NCI-H2196 (cell line): ENCODE data around the gene GNG7.
"Not testable (repeated sequence)": the region's sequence is repeated elsewhere in the genome, so short reads cannot be mapped to it uniquely, and the experiment has no call there.

Source experiments
- DNase-seq: peaks from one replicate; lab custom pipeline; 2025; ENCODE audit not compliant: unreplicated experiment; lab: John Stamatoyannopoulos, UW

The GNG7 gene

GRCh38 chr19:2678044-2678671, 24.3 kb downstream of the GNG7 start:
- DNase-seq: no peak

- DNase-seq: no peak
Measured at GRCh38 chr19:2676823-2677222, 25.7 kb downstream of the GNG7 start.

DNA sequence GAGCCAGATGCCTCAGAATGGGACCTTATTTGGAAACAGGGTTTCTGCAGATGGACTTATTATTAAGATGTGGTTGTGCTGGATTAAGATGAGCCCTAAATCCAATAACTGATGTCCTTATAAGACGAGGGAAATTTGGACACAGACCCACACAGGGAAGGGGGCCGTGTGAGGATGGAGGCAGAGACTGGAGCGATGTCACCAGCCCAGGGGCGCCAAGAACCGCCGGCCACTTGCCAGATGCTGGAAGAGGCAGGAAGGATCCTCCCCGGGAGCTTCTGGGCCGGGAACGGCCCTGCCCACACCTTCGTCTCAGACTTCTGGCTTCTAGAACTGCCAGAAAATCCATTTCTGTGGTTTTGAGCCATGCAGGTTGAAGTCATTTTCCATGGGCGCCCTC, 26.6 kb downstream of the GNG7 start:
- DNase-seq: no peak

DNA sequence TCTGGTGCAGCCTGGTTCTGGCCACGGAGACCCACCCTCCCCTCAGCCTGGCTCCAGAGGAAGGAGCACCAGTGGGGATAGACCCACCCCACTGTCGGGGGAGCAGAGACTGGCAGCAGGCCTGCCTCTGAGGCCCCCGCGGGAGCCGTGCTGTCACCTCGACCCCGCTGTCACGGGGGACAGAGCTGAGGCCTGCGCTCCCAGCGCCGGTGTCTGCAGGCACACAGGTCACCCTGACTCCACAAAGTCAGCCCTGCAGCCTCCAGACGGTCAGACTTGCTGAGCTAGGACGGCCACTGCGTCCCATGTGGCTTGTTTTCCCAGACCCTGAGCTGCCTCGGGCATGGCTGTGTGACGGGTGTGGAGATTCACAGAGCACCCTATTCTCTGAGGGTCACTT, 32.3 kb downstream of the GNG7 start:
- no peak for DNase-seq

DNA sequence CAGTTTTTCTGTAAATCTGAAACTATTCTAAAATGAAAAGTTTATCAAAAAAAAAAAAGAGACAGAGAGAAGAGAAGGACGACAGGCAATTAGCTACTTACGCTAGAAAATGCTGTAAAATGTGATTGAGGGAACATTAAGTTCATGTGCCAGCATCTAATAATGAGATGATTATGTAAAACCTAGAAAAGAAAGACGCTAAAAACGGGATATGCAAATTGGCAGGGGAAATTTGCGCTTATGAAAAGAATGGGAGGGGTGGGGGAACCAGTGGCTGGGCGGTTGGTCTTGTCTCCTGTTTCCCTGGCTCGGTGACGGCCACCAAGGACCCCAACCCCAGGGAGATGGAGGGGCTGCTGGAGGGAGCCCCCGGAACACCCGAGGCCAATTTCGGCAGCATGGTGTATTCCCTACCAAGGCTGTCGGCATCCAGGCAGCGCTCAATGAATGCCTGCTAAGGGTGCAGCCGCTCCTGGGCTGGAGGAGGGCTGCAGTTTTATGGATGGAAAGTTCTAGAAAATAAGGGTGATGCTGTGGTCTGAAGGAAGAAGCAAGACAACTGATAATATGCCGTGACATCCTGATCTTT, 34.2 kb downstream of the GNG7 start:
- DNase-seq: no peak

DNA sequence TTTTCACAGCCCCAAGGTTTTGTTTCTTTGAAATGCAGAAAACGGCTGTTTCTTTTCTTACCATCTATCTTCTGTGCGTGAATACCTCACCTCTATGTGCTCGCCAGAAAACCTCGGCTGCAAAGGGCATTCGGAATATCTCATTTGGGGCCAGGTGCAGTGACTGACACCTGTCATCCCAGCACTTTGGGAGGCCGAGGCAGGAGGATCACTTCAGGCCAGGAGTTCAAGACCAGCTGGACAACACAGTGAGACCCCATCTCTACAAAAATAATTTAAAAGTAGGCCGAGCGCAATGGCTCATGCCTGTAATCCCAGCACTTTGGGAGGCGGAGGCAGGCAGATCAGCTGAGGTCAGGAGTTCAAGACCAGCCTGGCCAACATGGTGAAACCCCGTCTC, 35.1 kb downstream of the GNG7 start:
- DNase-seq: not testable (repeated sequence)

- no peak for DNase-seq
Measured at GRCh38 chr19:2666344-2666994, 36.0 kb downstream of the GNG7 start.

DNA sequence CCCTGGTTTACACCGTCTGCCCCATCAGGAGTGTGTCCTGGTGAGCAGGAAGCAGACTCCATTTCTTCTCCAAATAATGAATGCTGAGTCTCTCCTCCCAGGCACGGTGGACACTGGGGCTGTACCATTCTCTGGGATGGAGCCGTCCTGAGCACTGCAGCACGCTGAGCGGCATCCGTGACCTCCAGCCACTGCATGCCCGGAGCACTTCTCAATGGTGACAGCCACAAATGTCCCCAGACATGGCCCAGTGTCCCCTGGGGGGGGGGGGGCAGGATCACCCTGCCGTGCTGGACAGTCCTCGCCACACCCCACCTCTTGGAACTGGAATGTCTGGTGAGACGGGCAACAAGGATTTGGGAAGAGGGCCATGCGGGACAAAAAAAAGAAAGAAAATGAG, 37.4 kb downstream of the GNG7 start:
- DNase-seq: no peak

GRCh38 chr19:2663920-2664571, 38.4 kb downstream of the GNG7 start:
- no peak for DNase-seq

GRCh38 chr19:2661615-2662014, 40.9 kb downstream of the GNG7 start:
- no peak for DNase-seq

DNA sequence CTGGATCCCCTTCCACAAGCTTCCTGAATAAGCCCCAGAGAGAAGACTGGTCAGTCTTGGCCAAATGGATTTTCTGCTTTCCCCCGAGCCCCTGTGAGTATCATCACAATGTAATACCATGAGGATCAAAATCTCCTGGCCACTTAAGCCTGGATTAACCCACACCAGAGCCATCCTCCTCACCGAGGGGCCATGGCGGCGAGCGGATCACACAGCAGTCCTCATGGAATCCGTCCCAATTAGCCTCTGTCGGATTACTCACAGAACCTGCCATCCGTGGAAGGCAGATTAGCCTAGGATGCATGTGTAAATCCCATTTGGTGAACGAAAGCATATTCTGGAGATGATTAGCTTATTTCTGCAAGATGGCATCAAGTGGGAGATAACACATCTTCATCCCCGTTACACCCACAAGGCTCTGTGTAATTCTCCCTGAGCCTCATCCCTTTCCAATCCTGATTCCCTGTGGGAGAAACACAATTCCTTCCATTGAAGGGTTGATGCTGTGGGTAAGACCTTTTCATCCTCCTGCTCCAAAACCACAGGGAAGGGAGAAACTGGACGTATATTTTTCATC, 42.5 kb downstream of the GNG7 start:
- DNase-seq: no peak

- no peak for DNase-seq
Measured at GRCh38 chr19:2656533-2656932, 46.0 kb downstream of the GNG7 start.

GRCh38 chr19:2653710-2654707, 48.5 kb downstream of the GNG7 start:
- no peak for DNase-seq

DNA sequence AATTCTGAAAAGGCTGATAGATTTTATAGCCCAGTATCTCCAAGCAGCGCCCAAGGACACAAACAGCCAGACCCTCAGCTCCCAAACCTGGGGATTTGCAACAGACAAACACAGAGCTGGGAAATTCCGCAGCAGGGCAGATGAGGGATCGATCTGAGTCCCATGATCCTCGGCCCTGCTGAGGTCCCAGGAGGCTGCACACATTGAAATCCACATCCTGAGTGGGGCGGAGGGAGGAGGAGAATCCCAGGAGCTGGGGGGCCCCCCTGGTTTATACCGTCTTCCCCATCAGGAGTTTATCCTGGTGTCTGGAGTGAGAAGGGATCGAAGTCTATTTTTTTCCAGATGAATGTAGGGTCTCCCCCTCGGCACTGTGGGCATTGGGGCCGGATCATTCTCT, 49.3 kb downstream of the GNG7 start:
- DNase-seq: no peak

GRCh38 chr19:2652504-2653099, 49.9 kb downstream of the GNG7 start:
- DNase-seq: no peak

GRCh38 chr19:2651002-2651733, 51.3 kb downstream of the GNG7 start:
- not testable (repeated sequence) for DNase-seq

DNA sequence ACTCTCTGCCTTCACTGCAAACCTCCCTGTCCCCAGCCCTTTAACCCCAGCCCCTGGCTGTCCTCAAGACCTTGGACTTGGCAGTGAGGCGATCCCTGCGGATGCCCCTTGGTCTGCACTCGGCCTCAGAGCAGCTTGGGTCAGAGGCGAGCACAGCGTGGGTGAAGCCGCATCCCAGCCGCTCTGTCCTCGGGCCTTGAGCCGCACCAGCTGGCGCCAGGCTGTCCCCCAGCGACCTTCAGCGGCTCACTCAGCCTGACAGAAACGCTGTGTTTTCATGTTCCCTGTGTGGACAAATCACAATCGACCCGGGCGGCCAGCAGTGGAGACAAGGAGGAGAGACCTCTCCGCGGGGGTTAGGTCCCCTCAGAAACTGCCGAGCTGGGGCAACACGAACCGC, 52.0 kb downstream of the GNG7 start:
- DNase-seq: no peak

- peak; percentile 77 for DNase-seq
Measured at GRCh38 chr19:2648528-2648937, 54.0 kb downstream of the GNG7 start.

- no peak for DNase-seq
Measured at GRCh38 chr19:2648099-2648498, 54.4 kb downstream of the GNG7 start.
